Omental fat pad (tissue), 4 donors: ENCODE measurements around the gene EIF2S2. TPM values are rescaled to one million over a fixed set of nuclear protein-coding genes. Genes with fewer than 3 reads are reported as not detected.
A peak's percentile ranks its signal among the peaks of the same experiment; 100 is the strongest.
"Not testable (repeated sequence)": the region's sequence is repeated elsewhere in the genome, so short reads cannot be mapped to it uniquely, and the experiment has no call there.

Experiments used
- ATAC-seq: fragments of 150-250 bp; one replicate; pipeline ENCODE4 v1.9.1; 2016; ENCODE audit warnings: mild to moderate bottlenecking, moderate library complexity; ENCODE audit not compliant: low FRiP score
- DNase-seq: peaks from one replicate; pipeline ENCODE4 v3.0.0-alpha.2; 2019; ENCODE audit warnings: low spot score
- CTCF ChIP-seq, 3 donors: fragments of 450-650 bp; IDR thresholded peaks; one replicate each; pipeline ENCODE4 v1.5.1; 2016 to 2017; ENCODE audit warnings: antibody characterized with exemption in 3 of 3, mild to moderate bottlenecking in 3 of 3, moderate library complexity in 2 of 3
- total RNA-seq, 4 donors: library from RNA; depleted of rRNA; stranded (reverse); fragments of >200 nt; gene quantifications; one replicate each; pipeline ENCODE4 v1.1.0, GENCODE V29; 2016

Gene EIF2S2
- total RNA-seq, 4 donors from 2014 or later, result 39.2 to 64.8 (median 51.7) TPM

GRCh38 chr20:34142121-34142520 lies 30.1 kb upstream of the EIF2S2 start:
- no peak for DNase-seq
- no peak for ATAC-seq
- TF ChIP-seq CTCF (IDR thresholded peaks at IDR 0.05), result no peak

- no peak for DNase-seq
- TF ChIP-seq CTCF (IDR thresholded peaks at IDR 0.05), result no peak
- no peak for ATAC-seq
Observed at GRCh38 chr20:34141293-34141692, 29.2 kb upstream of the EIF2S2 start.

- not testable (repeated sequence) for DNase-seq, ATAC-seq
Observed at GRCh38 chr20:34135525-34136275, 23.7 kb upstream of the EIF2S2 start.

GRCh38 chr20:34133365-34133860 lies 21.4 kb upstream of the EIF2S2 start:
- not testable (repeated sequence) for ATAC-seq

GRCh38 chr20:34132943-34133342 lies 20.9 kb upstream of the EIF2S2 start:
- not testable (repeated sequence) for DNase-seq, ATAC-seq

More at GRCh38 chr20:34133365-34133860, 21.4 kb upstream of the EIF2S2 start:
- not testable (repeated sequence) for DNase-seq

- DNase-seq, ATAC-seq: not testable (repeated sequence)
Observed at GRCh38 chr20:34132491-34132890, 20.4 kb upstream of the EIF2S2 start.

GRCh38 chr20:34131491-34131890 lies 19.4 kb upstream of the EIF2S2 start:
- DNase-seq, result no peak
- TF ChIP-seq CTCF (IDR thresholded peaks at IDR 0.05), result no peak
- no peak for ATAC-seq

- ATAC-seq, result no peak
- no peak for DNase-seq
- peak in 1 of 3 donors; percentile 40 for TF ChIP-seq CTCF (IDR thresholded peaks at IDR 0.05)
Observed at GRCh38 chr20:34129518-34130162, 17.6 kb upstream of the EIF2S2 start.

- DNase-seq, result no peak
- TF ChIP-seq CTCF (IDR thresholded peaks at IDR 0.05), result no peak
- ATAC-seq, result no peak
Observed at GRCh38 chr20:34127792-34128191, 15.7 kb upstream of the EIF2S2 start.
